GM12878 (cell line): ENCODE data around the gene PRODH. TPM values are rescaled to one million over a fixed set of nuclear protein-coding genes. Genes with fewer than 3 reads are reported as not detected.
"Not testable (repeated sequence)": the region's sequence is repeated elsewhere in the genome, so short reads cannot be mapped to it uniquely, and the experiment has no call there.

Experiments
- ATAC-seq: fragments of 200-7000 bp; cut with Tn5 transposase; 3 replicates; pipeline ENCODE4 v1.9.1; 2020; ENCODE audit warnings: mild to moderate bottlenecking, moderate library complexity
- BruUV-seq: library from RNA; stranded (reverse); fragments of 400-500 nt; replicated peaks from 2 replicates; lab custom pipeline; 2021; lab: Mats Ljungman, UMichigan
- CTCF ChIA-PET: fragments of 300-600 bp; sonication (Branson Sonifier 250); formaldehyde crosslinking; extraction: SDS; loops from one replicate; lab custom pipeline; 2021; ENCODE audit warnings: inconsistent platforms; lab: Yijun Ruan, JAX
- POLR2A ChIA-PET: fragments of 350-600 bp; formaldehyde crosslinking; extraction: SDS; loops from one replicate; lab custom pipeline; 2021; ENCODE audit warnings: inconsistent platforms; lab: Charles Lee
- RAD21 ChIA-PET: fragments of 300-600 bp; sonication (Branson Sonifier 250); formaldehyde crosslinking; loops from one replicate; lab custom pipeline; 2023; ENCODE audit warnings: antibody characterized with exemption; ENCODE audit not compliant: unreplicated experiment; lab: Charles Lee
- SMC1A ChIA-PET: fragments of 300-600 bp; sonication (Branson Sonifier 250); formaldehyde crosslinking; loops from one replicate; lab custom pipeline; 2023; ENCODE audit not compliant: unreplicated experiment, uncharacterized antibody; lab: Charles Lee
- DNase-seq: peaks from one replicate; pipeline ENCODE4 v3.0.0-alpha.2; 2011; ENCODE audit warnings: low read depth, low spot score
- FAIRE-seq: peaks from 3 replicates; lab custom pipeline; 2011; peaks lifted over from hg19 to GRCh38; lab: Jason Lieb, UNC
- H2AFZ ChIP-seq: 2 replicates; pipeline ENCODE4 v1.6.0; 2011; ENCODE audit warnings: low read depth, low read length, control low read depth; ENCODE audit not compliant: control insufficient read depth
- H3K27ac ChIP-seq: 2 replicates; pipeline ENCODE4 v1.5.1; 2011; ENCODE audit warnings: control low read depth; ENCODE audit not compliant: control insufficient read depth, insufficient read depth
- H3K27me3 ChIP-seq, 2 experiments: replicated peaks in 1 of 2; 2 replicates each; pipeline versions ENCODE4 v1.6.0 to v1.6.1; 2011; ENCODE audit warnings: low read length in 1 of 2; ENCODE audit not compliant: control insufficient read depth in 2 of 2, insufficient read depth in 2 of 2
- H3K36me3 ChIP-seq, 2 experiments: 2 replicates each; pipeline ENCODE4 v1.5.1; 2011; ENCODE audit warnings: low read length in 1 of 2; ENCODE audit not compliant: control insufficient read depth in 2 of 2, insufficient read depth in 2 of 2
- H3K4me1 ChIP-seq: 2 replicates; pipeline ENCODE4 v1.6.1; 2011; ENCODE audit warnings: mild to moderate bottlenecking, low read length, moderate library complexity, mixed read lengths; ENCODE audit not compliant: control insufficient read depth, insufficient read depth
- H3K4me2 ChIP-seq: 2 replicates; pipeline ENCODE4 v1.6.0; 2011; ENCODE audit warnings: control low read depth; ENCODE audit not compliant: control insufficient read depth, insufficient read depth
- H3K4me3 ChIP-seq: fragments of 200-600 bp; sonication (generic); 2 replicates; pipeline ENCODE4 v1.5.1; 2016
- H3K79me2 ChIP-seq: 2 replicates; pipeline ENCODE4 v1.6.0; 2011; ENCODE audit warnings: low read length; ENCODE audit not compliant: control insufficient read depth, insufficient read depth
- H3K9ac ChIP-seq: 2 replicates; pipeline ENCODE4 v1.8.0; 2011; ENCODE audit warnings: low read length, control low read depth, mixed read lengths; ENCODE audit not compliant: control insufficient read depth, insufficient read depth
- H3K9me3 ChIP-seq: replicated peaks from 3 replicates; pipeline ENCODE4 v1.5.1; 2011; ENCODE audit warnings: mild to moderate bottlenecking, low read length; ENCODE audit not compliant: control insufficient read depth, insufficient read depth
- H4K20me1 ChIP-seq: 2 replicates; pipeline ENCODE4 v1.6.0; 2011; ENCODE audit not compliant: control insufficient read depth, insufficient read depth
- JUND ChIP-seq: IDR thresholded peaks from 2 replicates; pipeline ENCODE4 v1.6.1; 2012; ENCODE audit warnings: low read depth, mild to moderate bottlenecking, low read length, improper control_type of control experiment, moderate library complexity
- RAD21 ChIP-seq: IDR thresholded peaks from 2 replicates; pipeline ENCODE4 v1.6.1; 2011; ENCODE audit warnings: mild to moderate bottlenecking, low read depth, low read length, moderate library complexity; ENCODE audit not compliant: insufficient read depth
- RCOR1 ChIP-seq: conservative IDR thresholded peaks from 2 replicates; pipeline ENCODE4 v1.6.1; 2012; ENCODE audit warnings: low read depth, low read length, improper control_type of control experiment
- SMC3 ChIP-seq: IDR thresholded peaks from 2 replicates; pipeline ENCODE4 v1.6.1; 2011; ENCODE audit warnings: low read length, improper control_type of control experiment, borderline replicate concordance
- WGBS: methylation state at CpG from one replicate; pipeline ENCODE4 v1.1.6; 2016; ENCODE audit warnings: low lambda C conversion rate; ENCODE audit not compliant: insufficient replicate concordance, insufficient coverage; ENCODE audit errors: missing lambda C conversion rate; 5-methylcytosine and 5-hydroxymethylcytosine counted together
- in situ Hi-C: fragments of 300-500 bp; cut with MboI; formaldehyde crosslinking; loops from 9 replicates; pipeline ENCODE4 v1.14.3; 2018; ENCODE audit warnings: mixed read lengths
- intact Hi-C: fragments of 100-400 bp; cut with micrococcal nuclease; formaldehyde crosslinking; loops from one replicate; pipeline ENCODE4 v1.14.2; 2022; ENCODE audit not compliant: unreplicated experiment
- polyA plus RNA-seq, 11 experiments: library from polyadenylated mRNA; depleted of rRNA in 4 of 11; unstranded in 6 of 11; stranded (reverse) in 5 of 11; fragments of >200 nt; fragmentation: Nextera tagmentation in 4 of 11; fragmentation: Illumina TruSeq in 1 of 11; extraction: Ambion mirVana in 4 of 11; extraction: Trizol in 1 of 11; gene quantifications; 1 replicate in 1 of 11; 2 replicates in 10 of 11; pipeline versions ENCODE4 v1.2.1 to v1.2.3, GENCODE V29; 2011 to 2016; ENCODE audit warnings: inconsistent platforms in 2 of 11, missing spikeins in 2 of 11, low read depth in 1 of 11
- total RNA-seq, 4 experiments: library from RNA; depleted of rRNA in 3 of 4; stranded (reverse); fragments of >200 nt in 3 of 4; fragmentation: Illumina TruSeq in 1 of 4; extraction: Trizol in 1 of 4; gene quantifications; 2 replicates each; pipeline versions ENCODE4 v1.2.1 to v1.2.3, GENCODE V29; 2013 to 2021
- TF ChIP-seq, protein P1 (sequence below), 3 experiments: IDR thresholded peaks in 2 of 3; conservative IDR thresholded peaks in 1 of 3; 2 replicates each; pipeline ENCODE4 v1.5.1; 2011; ENCODE audit warnings: low read depth in 3 of 3, low read length in 3 of 3, mild to moderate bottlenecking in 3 of 3, control low read depth in 2 of 3, moderate library complexity in 2 of 3, inconsistent platforms in 1 of 3, mixed read lengths in 1 of 3; ENCODE audit not compliant: control insufficient read depth in 2 of 3, insufficient read depth in 1 of 3; ENCODE audit errors: extremely low read depth in 1 of 3

PRODH gene
- total and polyA plus RNA-seq, 10 of the 15 experiments (the other 5 are each of a cell fraction or from before 2014, with no cell fraction given), result 0.03 to 0.10 (median 0.07) TPM; not detected in 6

- no peaks in the 10 kb centered on the region for H4K20me1 ChIP-seq
- ChIA-PET RAD21 (no interaction called here), CTCF (interaction anchor here (0.7 to 1.0 kb wide), 2 partner anchors 49 to 163 kb away, joined by 3 to 4 read pairs; partner anchors contain the start of gene DGCR6), POLR2A (no interaction called here), SMC1A (interaction anchor here (0.6 kb wide), 1 partner anchor 123 kb away, joined by 3 read pairs; no protein-coding TSS in a partner anchor)
- in situ Hi-C loops, result loop anchor here (5.0 kb wide), 1 partner anchor 1332 kb away; no protein-coding TSS in a partner anchor
- H3K9me3 ChIP-seq, result no peaks in the 10 kb centered on the region
- no peaks in the 10 kb centered on the region for H3K27me3 ChIP-seq
- no peak overlapping the region for H3K4me2 ChIP-seq
- no peak overlapping the region for H3K9ac ChIP-seq
- WGBS, result 29% methylated on average over 15 of the region's 15 CpGs
- H3K79me2 ChIP-seq, result no peaks in the 10 kb centered on the region
- no peak overlapping the region for H3K4me3 ChIP-seq
- TF ChIP-seq RCOR1 (no peak), JUND (no peak)
- H2AFZ ChIP-seq, result no peak overlapping the region
- H3K36me3 ChIP-seq, result no peaks in the 10 kb centered on the region
- FAIRE-seq (no peak), ATAC-seq (no peak; the same call in 2 of the 3 replicates), DNase-seq (no peak)
- no peaks in the 10 kb centered on the region for H3K4me1 ChIP-seq
- intact Hi-C loops, result no loop called here
- no TSS peak for BruUV-seq
- H3K27ac ChIP-seq, result no peak overlapping the region
Observed at GRCh38 chr22:18954990-18955571, 19.0 kb upstream of the PRODH start.

- in situ Hi-C loops, result loop anchor here (5.0 kb wide), 1 partner anchor 1333 kb away; no protein-coding TSS in a partner anchor
- CTCF ChIA-PET, result not testable (repeated sequence)
- WGBS, result 9% methylated on average over 11 of the region's 14 CpGs
Observed at GRCh38 chr22:18954303-18954989, 18.4 kb upstream of the PRODH start.

DNA sequence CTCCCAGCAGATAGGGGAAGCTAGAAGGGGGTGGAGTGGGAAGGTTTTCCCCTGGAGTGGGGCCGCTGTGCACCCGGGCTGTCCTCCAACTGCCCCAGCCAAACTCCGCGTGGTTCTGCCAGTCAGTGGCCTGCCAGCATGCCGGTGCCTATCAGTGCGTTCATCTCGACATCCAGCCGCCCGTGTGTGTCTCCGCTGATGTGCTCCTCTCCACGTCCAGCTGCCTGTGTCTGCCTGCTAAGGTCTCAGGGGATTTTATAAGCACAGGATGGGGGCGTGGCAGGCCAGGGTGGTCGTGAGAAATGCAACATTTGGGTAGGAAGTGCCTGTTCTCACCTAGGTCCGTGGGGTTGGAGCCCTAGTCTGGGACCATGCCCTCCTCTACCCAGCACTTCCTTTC, 17.0 kb upstream of the PRODH start:
- H3K9ac ChIP-seq, H3K9me3 ChIP-seq, ATAC-seq, FAIRE-seq, H3K4me3 ChIP-seq, BruUV-seq, H2AFZ ChIP-seq, H3K27ac ChIP-seq, SMC1A ChIA-PET, CTCF ChIA-PET, intact Hi-C loops, DNase-seq, RAD21 ChIA-PET, H3K36me3 ChIP-seq, H3K4me1 ChIP-seq, POLR2A ChIA-PET, H3K79me2 ChIP-seq, H3K27me3 ChIP-seq, H4K20me1 ChIP-seq, H3K4me2 ChIP-seq: not testable (repeated sequence)
- 50% methylated on average over 4 of the region's 14 CpGs for WGBS
- in situ Hi-C loops, result loop anchor here (5.0 kb wide), 1 partner anchor 1334 kb away; no protein-coding TSS in a partner anchor

More at GRCh38 chr22:18954303-18954989, 18.4 kb upstream of the PRODH start:
- H3K9me3 ChIP-seq, H3K4me2 ChIP-seq, H4K20me1 ChIP-seq, H3K27ac ChIP-seq, H3K9ac ChIP-seq, intact Hi-C loops, H3K27me3 ChIP-seq, SMC1A ChIA-PET, H3K4me1 ChIP-seq, POLR2A ChIA-PET, H3K79me2 ChIP-seq, BruUV-seq, DNase-seq, H3K4me3 ChIP-seq, H2AFZ ChIP-seq, H3K36me3 ChIP-seq: not testable (repeated sequence)
- peak; percentile 97 for ATAC-seq
- RAD21 ChIA-PET, result interaction anchor here (0.7 kb wide), 1 partner anchor 675 kb away, joined by 3 read pairs; no protein-coding TSS in a partner anchor
- peak; percentile 31 for FAIRE-seq
- peak; percentile 35; the same call in 1 of the 2 replicates for TF ChIP-seq SMC3
- peak; percentile 68 for TF ChIP-seq RAD21
- TF ChIP-seq, protein P1, sequence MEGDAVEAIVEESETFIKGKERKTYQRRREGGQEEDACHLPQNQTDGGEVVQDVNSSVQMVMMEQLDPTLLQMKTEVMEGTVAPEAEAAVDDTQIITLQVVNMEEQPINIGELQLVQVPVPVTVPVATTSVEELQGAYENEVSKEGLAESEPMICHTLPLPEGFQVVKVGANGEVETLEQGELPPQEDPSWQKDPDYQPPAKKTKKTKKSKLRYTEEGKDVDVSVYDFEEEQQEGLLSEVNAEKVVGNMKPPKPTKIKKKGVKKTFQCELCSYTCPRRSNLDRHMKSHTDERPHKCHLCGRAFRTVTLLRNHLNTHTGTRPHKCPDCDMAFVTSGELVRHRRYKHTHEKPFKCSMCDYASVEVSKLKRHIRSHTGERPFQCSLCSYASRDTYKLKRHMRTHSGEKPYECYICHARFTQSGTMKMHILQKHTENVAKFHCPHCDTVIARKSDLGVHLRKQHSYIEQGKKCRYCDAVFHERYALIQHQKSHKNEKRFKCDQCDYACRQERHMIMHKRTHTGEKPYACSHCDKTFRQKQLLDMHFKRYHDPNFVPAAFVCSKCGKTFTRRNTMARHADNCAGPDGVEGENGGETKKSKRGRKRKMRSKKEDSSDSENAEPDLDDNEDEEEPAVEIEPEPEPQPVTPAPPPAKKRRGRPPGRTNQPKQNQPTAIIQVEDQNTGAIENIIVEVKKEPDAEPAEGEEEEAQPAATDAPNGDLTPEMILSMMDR (IDR thresholded peaks at IDR 0.05 in 2 of 3, conservative IDR thresholded peaks at IDR 0.05 in 1 of 3; ENCODE audit: control insufficient read depth in 2 of 3, extremely low read depth in 1 of 3, insufficient read depth in 1 of 3, low read depth in 3 of 3, low read length in 3 of 3), result peak; percentile 67 to 89 (median 71)
